GM13977 (cell line): Measurements from ENCODE around the gene C10orf105.
A peak's percentile ranks its signal among the peaks of the same experiment; 100 is the strongest.

Source experiments
- DNase-seq: peaks from one replicate; pipeline ENCODE4 v3.0.0; 2012; ENCODE audit warnings: low spot score
- CTCF ChIP-seq: IDR thresholded peaks from 2 replicates; pipeline ENCODE4 v1.5.1; 2012; ENCODE audit warnings: mild to moderate bottlenecking, control low read depth; ENCODE audit not compliant: insufficient read depth; ENCODE audit errors: extremely low read depth, missing control alignments
- in situ Hi-C: fragments of 300-500 bp; cut with MboI; formaldehyde crosslinking; loops from one replicate; pipeline ENCODE4 v1.12.0; 2022; ENCODE audit warnings: low sequenced_read_pairs, low pct_unique_long_range_greater_than_20kb, mixed read lengths, inconsistent platforms; ENCODE audit not compliant: unreplicated experiment

Gene C10orf105

GRCh38 chr10:71750986-71751385, 31.4 kb upstream of the C10orf105 start:
- DNase-seq = no peak
- no peak for TF ChIP-seq CTCF
- in situ Hi-C loops = no loop called here

- DNase-seq = no peak
- TF ChIP-seq CTCF = no peak
- in situ Hi-C loops = no loop called here
Observed at GRCh38 chr10:71750124-71750841, 30.7 kb upstream of the C10orf105 start.

- in situ Hi-C loops = no loop called here
- TF ChIP-seq CTCF = no peak
- DNase-seq = no peak
Observed at GRCh38 chr10:71749396-71749795, 29.8 kb upstream of the C10orf105 start.

- no peak for TF ChIP-seq CTCF
- peak; percentile 67 for DNase-seq
- in situ Hi-C loops = no loop called here
Observed at GRCh38 chr10:71748671-71749191, 29.2 kb upstream of the C10orf105 start.

GRCh38 chr10:71747551-71748523, 28.3 kb upstream of the C10orf105 start:
- in situ Hi-C loops = no loop called here
- peak; percentile 63 for DNase-seq
- TF ChIP-seq CTCF = no peak

- no peak for TF ChIP-seq CTCF
Observed at GRCh38 chr10:71747039-71747531, 27.5 kb upstream of the C10orf105 start.

More at GRCh38 chr10:71747039-71747531, 27.5 kb upstream of the C10orf105 start:
- no peak for DNase-seq
- in situ Hi-C loops = no loop called here
